ENCODE results near the gene SLC7A6OS. TPM values are rescaled to one million over a fixed set of nuclear protein-coding genes. Genes with fewer than 3 reads are reported as not detected.

The SLC7A6OS gene
- total RNA-seq, 1 donor from 2014 or later = 10.3 TPM

DNA sequence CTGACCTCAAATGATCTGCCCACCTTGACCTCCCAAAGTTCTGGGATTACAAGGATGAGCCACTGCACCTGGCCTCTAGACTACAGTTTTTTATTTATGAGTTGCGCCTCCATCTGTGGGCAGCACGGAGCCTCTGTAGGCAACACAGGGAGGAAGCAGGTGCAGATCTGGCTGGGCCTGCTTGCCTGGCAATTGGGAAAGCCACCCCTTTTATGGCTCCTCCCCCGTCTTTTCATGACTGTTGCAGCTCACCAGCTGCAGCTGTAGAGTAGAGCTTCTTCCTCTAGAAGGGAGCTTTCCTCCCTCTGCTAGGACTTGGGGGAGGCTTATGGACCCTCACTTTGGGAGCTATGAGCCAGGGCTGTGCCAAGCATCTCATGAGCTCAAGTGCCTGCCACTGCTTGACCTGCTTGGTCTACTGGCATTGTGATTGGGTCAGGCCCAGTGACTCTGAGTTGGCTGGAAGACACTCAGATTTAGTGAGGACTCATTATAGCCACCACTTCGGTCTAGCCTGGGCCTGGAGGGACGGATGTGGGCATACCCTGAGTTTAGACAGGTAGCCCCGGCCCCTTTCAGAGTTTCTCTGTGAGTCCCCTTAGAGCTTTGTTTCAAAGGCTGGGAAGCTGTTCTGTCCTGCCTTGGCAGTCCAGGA, 53.4 kb downstream of the SLC7A6OS start:
- no peak overlapping the region for H3K4me3 ChIP-seq (ENCODE audit: low read depth, low read length)
- no peak for DNase-seq (ENCODE audit: low read depth)
- TF ChIP-seq, protein P1, sequence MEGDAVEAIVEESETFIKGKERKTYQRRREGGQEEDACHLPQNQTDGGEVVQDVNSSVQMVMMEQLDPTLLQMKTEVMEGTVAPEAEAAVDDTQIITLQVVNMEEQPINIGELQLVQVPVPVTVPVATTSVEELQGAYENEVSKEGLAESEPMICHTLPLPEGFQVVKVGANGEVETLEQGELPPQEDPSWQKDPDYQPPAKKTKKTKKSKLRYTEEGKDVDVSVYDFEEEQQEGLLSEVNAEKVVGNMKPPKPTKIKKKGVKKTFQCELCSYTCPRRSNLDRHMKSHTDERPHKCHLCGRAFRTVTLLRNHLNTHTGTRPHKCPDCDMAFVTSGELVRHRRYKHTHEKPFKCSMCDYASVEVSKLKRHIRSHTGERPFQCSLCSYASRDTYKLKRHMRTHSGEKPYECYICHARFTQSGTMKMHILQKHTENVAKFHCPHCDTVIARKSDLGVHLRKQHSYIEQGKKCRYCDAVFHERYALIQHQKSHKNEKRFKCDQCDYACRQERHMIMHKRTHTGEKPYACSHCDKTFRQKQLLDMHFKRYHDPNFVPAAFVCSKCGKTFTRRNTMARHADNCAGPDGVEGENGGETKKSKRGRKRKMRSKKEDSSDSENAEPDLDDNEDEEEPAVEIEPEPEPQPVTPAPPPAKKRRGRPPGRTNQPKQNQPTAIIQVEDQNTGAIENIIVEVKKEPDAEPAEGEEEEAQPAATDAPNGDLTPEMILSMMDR (conservative IDR thresholded peaks at IDR 0.05; ENCODE audit: low read depth, low read length) = no peak

DNA sequence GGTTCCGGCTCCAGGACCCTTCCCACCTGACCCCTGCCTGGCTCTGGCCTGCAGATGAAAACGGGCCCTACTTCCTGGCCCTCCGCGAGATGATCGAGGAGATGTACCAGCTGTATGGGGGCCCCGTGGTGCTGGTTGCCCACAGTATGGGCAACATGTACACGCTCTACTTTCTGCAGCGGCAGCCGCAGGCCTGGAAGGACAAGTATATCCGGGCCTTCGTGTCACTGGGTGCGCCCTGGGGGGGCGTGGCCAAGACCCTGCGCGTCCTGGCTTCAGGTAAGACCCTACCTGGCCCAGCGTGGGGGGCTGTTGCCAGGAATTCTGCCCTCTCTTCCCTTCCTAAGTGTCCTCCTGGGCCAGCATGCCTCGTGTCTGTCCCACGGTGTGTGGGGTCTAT, 55.0 kb downstream of the SLC7A6OS start:
- no peak for DNase-seq (ENCODE audit: low read depth)
- TF ChIP-seq, protein P1 (conservative IDR thresholded peaks at IDR 0.05; ENCODE audit: low read depth, low read length) = no peak
- H3K4me3 ChIP-seq (ENCODE audit: low read depth, low read length) = no peak overlapping the region

DNA sequence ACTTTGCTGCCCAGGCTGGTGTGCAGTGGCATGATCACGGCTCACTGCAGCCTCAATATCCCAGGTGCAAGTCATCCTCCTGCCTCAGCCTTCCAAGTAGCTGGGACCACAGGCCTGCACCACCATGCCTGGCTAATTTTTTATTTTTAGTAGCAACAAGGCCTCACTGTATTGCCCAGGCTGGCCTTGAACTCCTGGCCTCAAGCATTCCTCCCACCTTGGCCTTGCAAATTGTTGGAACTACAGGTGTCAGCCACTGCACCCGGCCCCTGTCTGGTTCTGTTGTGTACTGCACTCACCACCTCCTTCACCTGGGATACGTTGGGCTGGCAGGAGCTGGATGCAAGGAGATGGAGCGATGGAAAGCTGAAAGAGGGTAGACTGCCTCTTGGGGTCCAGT, 57.0 kb downstream of the SLC7A6OS start:
- TF ChIP-seq, protein P1 (conservative IDR thresholded peaks at IDR 0.05; ENCODE audit: low read depth, low read length) = no peak
- no peak overlapping the region for H3K4me3 ChIP-seq (ENCODE audit: low read depth, low read length)
- no peak for DNase-seq (ENCODE audit: low read depth)

- DNase-seq (ENCODE audit: low read depth) = no peak
- TF ChIP-seq, protein P1 (conservative IDR thresholded peaks at IDR 0.05; ENCODE audit: low read depth, low read length) = no peak
- H3K4me3 ChIP-seq (ENCODE audit: low read depth, low read length) = no peak overlapping the region
Measured at GRCh38 chr16:68252383-68252782, 58.4 kb downstream of the SLC7A6OS start.

- H3K4me3 ChIP-seq (ENCODE audit: low read depth, low read length) = no peak overlapping the region
- TF ChIP-seq, protein P1 (conservative IDR thresholded peaks at IDR 0.05; ENCODE audit: low read depth, low read length) = no peak
- DNase-seq (ENCODE audit: low read depth) = no peak
Measured at GRCh38 chr16:68251832-68252231, 58.9 kb downstream of the SLC7A6OS start.

GRCh38 chr16:68250951-68251350, 59.8 kb downstream of the SLC7A6OS start:
- DNase-seq (ENCODE audit: low read depth) = no peak
- TF ChIP-seq, protein P1 (conservative IDR thresholded peaks at IDR 0.05; ENCODE audit: low read depth, low read length) = no peak

DNA sequence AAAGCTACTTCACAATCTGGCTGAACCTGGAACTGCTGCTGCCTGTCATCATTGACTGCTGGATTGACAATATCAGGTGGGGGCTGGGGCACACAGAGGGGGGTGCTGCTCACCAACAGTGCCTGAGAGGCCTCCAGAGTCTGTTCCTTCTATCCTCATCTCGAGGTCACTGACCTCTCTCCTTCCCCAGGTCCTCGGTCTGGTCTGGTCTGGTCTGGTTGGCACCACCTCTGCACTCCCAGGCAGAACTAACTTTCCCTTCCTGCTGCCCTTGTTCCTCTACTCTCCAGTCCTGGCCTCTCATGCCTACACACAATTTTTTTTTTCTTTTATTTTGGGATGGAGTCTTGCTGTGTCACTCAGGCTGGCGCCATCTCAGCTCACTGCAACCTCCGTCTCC, 61.4 kb downstream of the SLC7A6OS start:
- DNase-seq (ENCODE audit: low read depth) = no peak
- H3K4me3 ChIP-seq (ENCODE audit: low read depth, low read length) = no peak overlapping the region
- TF ChIP-seq, protein P1 (conservative IDR thresholded peaks at IDR 0.05; ENCODE audit: low read depth, low read length) = no peak

More at GRCh38 chr16:68250951-68251350, 59.8 kb downstream of the SLC7A6OS start:
- no peak overlapping the region for H3K4me3 ChIP-seq (ENCODE audit: low read depth, low read length)
